ENCODE data around the gene SLC52A3.

- TF ChIP-seq POLR2AphosphoS5 (IDR thresholded peaks at IDR 0.05; ENCODE audit: low read depth, low read length) (no peak), SIN3A (IDR thresholded peaks at IDR 0.05; ENCODE audit: borderline replicate concordance, insufficient read depth, low read length) (no peak)
Observed at GRCh38 chr20:742156-742555, 26.1 kb downstream of the SLC52A3 start.
